ENCODE data around the gene PODXL2. TPM values are rescaled to one million over a fixed set of nuclear protein-coding genes. Genes with fewer than 3 reads are reported as not detected.

PODXL2 gene
- total RNA-seq, 1 experiment from 2014 or later: 26.6 TPM

- intact Hi-C loops (cut with micrococcal nuclease; ENCODE audit: unreplicated experiment): no loop called here
These were observed 31.8 kb upstream of the PODXL2 start for GRCh38 chr3:127597020-127597771.

GRCh38 chr3:127598841-127599570, 30.0 kb upstream of the PODXL2 start:
- TF ChIP-seq CTCF (conservative IDR thresholded peaks at IDR 0.05; ENCODE audit: low read depth, low read length) (no peak), EZH2 (IDR thresholded peaks at IDR 0.05; ENCODE audit: borderline replicate concordance, low read depth, low read length, poor library complexity, severe bottlenecking) (no peak)
- intact Hi-C loops (cut with micrococcal nuclease; ENCODE audit: unreplicated experiment): no loop called here
- Histone ChIP-seq H3K4me1 (ENCODE audit: insufficient read depth, low read length, poor library complexity, severe bottlenecking) (peaks cover 17% of the 10 kb centered on the region), H3K27ac (ENCODE audit: low read depth, low read length, poor library complexity, severe bottlenecking) (peak overlapping the region; percentile 96), H3K36me3 (ENCODE audit: insufficient read depth, low read length, poor library complexity, severe bottlenecking) (peaks cover 45% of the 10 kb centered on the region), H3K4me3 (ENCODE audit: low read depth, low read length, poor library complexity, severe bottlenecking) (peak overlapping the region; percentile 62), H3K9me3 (ENCODE audit: low read depth, low read length, poor library complexity, severe bottlenecking) (no peaks in the 10 kb centered on the region), H3K27me3 (replicated peaks; ENCODE audit: insufficient read depth, low read depth, low read length, poor library complexity) (no peaks in the 10 kb centered on the region)
- CTCF ChIA-PET: interaction anchor here (1.4 kb wide), 1 partner anchor 24 kb away, joined by 8 read pairs; no protein-coding TSS in a partner anchor
- POLR2A ChIA-PET (ENCODE audit: low non-redundant PET): interaction anchor here (0.6 to 0.7 kb wide), 2 partner anchors 57 to 288 kb away, joined by 3 to 6 read pairs; no protein-coding TSS in a partner anchor
- no TSS peak for BruUV-seq (replicated peaks)
- no peak for DNase-seq (ENCODE audit: low spot score)

More at GRCh38 chr3:127597020-127597771, 31.8 kb upstream of the PODXL2 start:
- peak overlapping the region; percentile 62 for H3K4me3 ChIP-seq (ENCODE audit: low read depth, low read length, poor library complexity, severe bottlenecking)
- H3K27me3 ChIP-seq (replicated peaks; ENCODE audit: insufficient read depth, low read depth, low read length, poor library complexity): no peaks in the 10 kb centered on the region
- no peak for DNase-seq (ENCODE audit: low spot score)
- no peaks in the 10 kb centered on the region for H3K9me3 ChIP-seq (ENCODE audit: low read depth, low read length, poor library complexity, severe bottlenecking)
- peaks cover 17% of the 10 kb centered on the region for H3K4me1 ChIP-seq (ENCODE audit: insufficient read depth, low read length, poor library complexity, severe bottlenecking)
- TF ChIP-seq CTCF (conservative IDR thresholded peaks at IDR 0.05; ENCODE audit: low read depth, low read length) (no peak), EZH2 (IDR thresholded peaks at IDR 0.05; ENCODE audit: borderline replicate concordance, low read depth, low read length, poor library complexity, severe bottlenecking) (no peak)
- TSS peak; percentile 47 for BruUV-seq (replicated peaks)
- POLR2A ChIA-PET (ENCODE audit: low non-redundant PET): interaction anchor here (0.5 to 0.8 kb wide), 3 partner anchors 14 to 331 kb away, joined by 4 to 5 read pairs (median 4); no protein-coding TSS in a partner anchor
- peak overlapping the region; percentile 96 for H3K27ac ChIP-seq (ENCODE audit: low read depth, low read length, poor library complexity, severe bottlenecking)
- peaks cover 31% of the 10 kb centered on the region for H3K36me3 ChIP-seq (ENCODE audit: insufficient read depth, low read length, poor library complexity, severe bottlenecking)
- CTCF ChIA-PET: interaction anchor here (0.5 to 1.4 kb wide), 2 partner anchors 16 to 22 kb away, joined by 6 to 8 read pairs; no protein-coding TSS in a partner anchor

- intact Hi-C loops (cut with micrococcal nuclease; ENCODE audit: unreplicated experiment): no loop called here
- Histone ChIP-seq H3K36me3 (ENCODE audit: insufficient read depth, low read length, poor library complexity, severe bottlenecking) (peaks cover 64% of the 10 kb centered on the region), H3K4me1 (ENCODE audit: insufficient read depth, low read length, poor library complexity, severe bottlenecking) (peaks cover 17% of the 10 kb centered on the region), H3K4me3 (ENCODE audit: low read depth, low read length, poor library complexity, severe bottlenecking) (peak overlapping the region; percentile 62), H3K9me3 (ENCODE audit: low read depth, low read length, poor library complexity, severe bottlenecking) (no peaks in the 10 kb centered on the region), H3K27me3 (replicated peaks; ENCODE audit: insufficient read depth, low read depth, low read length, poor library complexity) (no peaks in the 10 kb centered on the region), H3K27ac (ENCODE audit: low read depth, low read length, poor library complexity, severe bottlenecking) (peak overlapping the region; percentile 42)
- ChIA-PET CTCF (no interaction called here), POLR2A (ENCODE audit: low non-redundant PET) (no interaction called here)
- BruUV-seq (replicated peaks): no TSS peak
- DNase-seq (ENCODE audit: low spot score): no peak
- TF ChIP-seq CTCF (conservative IDR thresholded peaks at IDR 0.05; ENCODE audit: low read depth, low read length): no peak
- no peak for TF ChIP-seq EZH2 (IDR thresholded peaks at IDR 0.05; ENCODE audit: borderline replicate concordance, low read depth, low read length, poor library complexity, severe bottlenecking)
These were observed 28.1 kb upstream of the PODXL2 start for GRCh38 chr3:127600749-127601456.

All from A673 (cell line).